K562 (cell line): ENCODE measurements around the gene FKRP. TPM values are rescaled to one million over a fixed set of nuclear protein-coding genes. Genes with fewer than 3 reads are reported as not detected.
A peak's percentile ranks its signal among the peaks of the same experiment; 100 is the strongest.

Experiments
- COPS2 ChIP-seq: fragments of 450-650 bp; conservative IDR thresholded peaks from 2 replicates; pipeline ENCODE4 v1.6.1; 2016; ENCODE audit warnings: mild to moderate bottlenecking, moderate library complexity
- ETV5 ChIP-seq: sonication (generic); formaldehyde crosslinking; IDR thresholded peaks from 2 replicates; pipeline ENCODE4 v1.4.0; 2020; ENCODE audit warnings: low read depth, mild to moderate bottlenecking, missing genetic modification reagents
- HES1 ChIP-seq: fragments of 450-650 bp; IDR thresholded peaks from 2 replicates; pipeline ENCODE4 v1.6.1; 2016; ENCODE audit warnings: low read depth, mild to moderate bottlenecking, moderate library complexity
- HMGN3 ChIP-seq: IDR thresholded peaks from 2 replicates; pipeline ENCODE4 v1.6.1; 2011; ENCODE audit warnings: borderline replicate concordance, low read depth, mild to moderate bottlenecking, mixed read lengths, low read length; ENCODE audit not compliant: insufficient read length; ENCODE audit errors: extremely low read depth
- ID3 ChIP-seq, 2 experiments: fragments of 250-450 bp in 1 of 2; fragments of 450-650 bp in 1 of 2; sonication (Bioruptor Pico) in 1 of 2; IDR thresholded peaks; 2 replicates each; pipeline versions ENCODE4 v1.6.1 to v1.8.0; 2016 to 2021; ENCODE audit warnings: mild to moderate bottlenecking in 2 of 2, moderate library complexity in 2 of 2, missing compliant biosample characterization in 1 of 2, missing genetic modification characterization in 1 of 2
- NFRKB ChIP-seq: fragments of 450-650 bp; IDR thresholded peaks from 2 replicates; pipeline ENCODE4 v1.6.1; 2016; ENCODE audit warnings: low read depth
- SMARCE1 ChIP-seq: fragments of 450-650 bp; IDR thresholded peaks from 2 replicates; pipeline ENCODE4 v1.7.1; 2016; ENCODE audit warnings: mild to moderate bottlenecking
- TCF3 ChIP-seq: sonication (generic); formaldehyde crosslinking; IDR thresholded peaks from 2 replicates; pipeline ENCODE4 v1.4.0; 2020; ENCODE audit warnings: mild to moderate bottlenecking, missing genetic modification reagents
- THRA ChIP-seq: fragments of 450-650 bp; IDR thresholded peaks from 2 replicates; pipeline ENCODE4 v1.6.1; 2017; ENCODE audit warnings: mild to moderate bottlenecking, moderate library complexity
- ZNF445 ChIP-seq: fragments of 250-450 bp; sonication (Bioruptor Pico); IDR thresholded peaks from 2 replicates; pipeline ENCODE4 v1.4.0; 2020; ENCODE audit warnings: low read depth, mild to moderate bottlenecking, moderate library complexity
- ZNF561 ChIP-seq: fragments of 450-650 bp; formaldehyde crosslinking; conservative IDR thresholded peaks from 2 replicates; pipeline ENCODE4 v1.4.0; 2020; ENCODE audit warnings: mild to moderate bottlenecking, moderate library complexity
- polyA plus RNA-seq, 8 experiments: library from polyadenylated mRNA; depleted of rRNA in 4 of 8; stranded (reverse) in 5 of 8; unstranded in 3 of 8; fragments of >200 nt; fragmentation: Nextera tagmentation in 2 of 8; fragmentation: Illumina TruSeq in 1 of 8; extraction: Ambion mirVana in 2 of 8; extraction: Trizol in 1 of 8; gene quantifications; 2 replicates each; pipeline versions ENCODE4 v1.2.1 to v1.2.3, GENCODE V29; 2011 to 2014; ENCODE audit warnings: inconsistent platforms in 1 of 8, missing spikeins in 1 of 8
- total RNA-seq, 7 experiments: library from RNA; depleted of rRNA in 6 of 7; stranded (reverse); fragments of >200 nt in 6 of 7; fragmentation: Illumina TruSeq in 2 of 7; extraction: Trizol in 2 of 7; gene quantifications; 2 replicates each; pipeline versions ENCODE4 v1.2.1 to v1.2.3, GENCODE V29; 2011 to 2021; ENCODE audit warnings: low replicate concordance in 1 of 7
- TF ChIP-seq, protein P1 (sequence below): fragments of 250-450 bp; sonication (Bioruptor Pico); IDR thresholded peaks from 2 replicates; pipeline ENCODE4 v1.4.0; 2020; ENCODE audit warnings: mild to moderate bottlenecking
- TF ChIP-seq, protein P2 (sequence below), 2 experiments: fragments of 450-650 bp; IDR thresholded peaks; 2 replicates each; pipeline ENCODE4 v1.6.1; 2016; ENCODE audit warnings: mild to moderate bottlenecking in 2 of 2, borderline replicate concordance in 1 of 2, low read depth in 1 of 2, moderate library complexity in 1 of 2

The FKRP gene
- total and polyA plus RNA-seq, 9 of the 15 experiments (the other 6 are each of a cell fraction or from before 2014, with no cell fraction given) = 0.68 to 16.1 (median 6.5) TPM

DNA sequence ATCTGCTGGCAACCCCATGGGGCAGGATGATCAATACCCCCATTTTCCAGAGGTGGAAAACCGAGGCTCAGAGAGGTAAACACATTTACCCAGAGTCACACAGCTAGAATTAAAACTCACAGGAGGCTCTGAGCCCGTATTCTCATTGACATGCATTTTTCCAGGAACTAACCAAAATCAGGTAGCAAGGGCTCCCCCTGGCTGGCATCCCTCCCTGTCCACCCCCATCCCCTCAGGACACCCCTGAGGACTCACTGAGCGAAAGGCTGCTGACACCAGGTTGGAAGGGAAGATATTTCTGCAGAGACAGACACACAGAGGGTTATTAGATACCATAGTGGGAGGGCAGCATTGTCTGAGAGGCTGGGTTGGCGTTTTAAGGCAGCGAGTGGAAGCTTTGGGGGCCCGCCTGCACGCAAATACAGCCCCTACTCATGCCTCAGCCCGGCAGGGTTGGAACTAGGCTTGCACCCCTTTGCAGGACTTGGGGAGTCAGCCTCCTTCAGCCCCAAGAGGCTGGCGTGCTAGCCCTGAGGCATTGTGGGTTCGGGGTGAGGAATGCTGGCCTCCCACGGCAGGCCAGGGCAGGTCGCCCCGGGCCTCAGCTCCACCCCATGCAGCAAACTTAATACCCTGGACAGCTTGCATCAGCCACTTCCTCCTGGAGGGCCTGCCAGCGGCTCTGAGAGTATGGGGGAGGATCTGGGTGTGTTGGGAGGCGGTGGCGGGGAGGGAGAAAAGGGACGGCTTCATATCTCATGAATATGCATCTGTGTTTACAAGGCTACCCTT, 38.6 kb downstream of the FKRP start (continued):
- TF ChIP-seq HES1 (no peak), HMGN3 (peak; percentile 89), ID3 (CRISPR knock-in tag; IDR thresholded peaks at IDR 0.05) (no peak), ID3 (tag; IDR thresholded peaks at IDR 0.05) (no peak; the same call in 1 of the 2 replicates), ZNF445 (CRISPR knock-in tag) (no peak), ETV5 (CRISPR knock-in tag) (peak; percentile 45), TCF3 (peak; percentile 46), ZNF561 (CRISPR knock-in tag) (no peak), NFRKB (peak; percentile 57; the same call in 1 of the 2 replicates), COPS2 (no peak), THRA (no peak), SMARCE1 (0 out of 2 replicates have a peak, but pooled peaks have one; percentile 37)
- TF ChIP-seq, protein P1, sequence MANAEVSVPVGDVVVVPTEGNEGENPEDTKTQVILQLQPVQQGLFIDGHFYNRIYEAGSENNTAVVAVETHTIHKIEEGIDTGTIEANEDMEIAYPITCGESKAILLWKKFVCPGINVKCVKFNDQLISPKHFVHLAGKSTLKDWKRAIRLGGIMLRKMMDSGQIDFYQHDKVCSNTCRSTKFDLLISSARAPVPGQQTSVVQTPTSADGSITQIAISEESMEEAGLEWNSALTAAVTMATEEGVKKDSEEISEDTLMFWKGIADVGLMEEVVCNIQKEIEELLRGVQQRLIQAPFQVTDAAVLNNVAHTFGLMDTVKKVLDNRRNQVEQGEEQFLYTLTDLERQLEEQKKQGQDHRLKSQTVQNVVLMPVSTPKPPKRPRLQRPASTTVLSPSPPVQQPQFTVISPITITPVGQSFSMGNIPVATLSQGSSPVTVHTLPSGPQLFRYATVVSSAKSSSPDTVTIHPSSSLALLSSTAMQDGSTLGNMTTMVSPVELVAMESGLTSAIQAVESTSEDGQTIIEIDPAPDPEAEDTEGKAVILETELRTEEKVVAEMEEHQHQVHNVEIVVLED (CRISPR knock-in tag) = peak; percentile 6; the same call in 1 of the 2 replicates
- TF ChIP-seq, protein P2, sequence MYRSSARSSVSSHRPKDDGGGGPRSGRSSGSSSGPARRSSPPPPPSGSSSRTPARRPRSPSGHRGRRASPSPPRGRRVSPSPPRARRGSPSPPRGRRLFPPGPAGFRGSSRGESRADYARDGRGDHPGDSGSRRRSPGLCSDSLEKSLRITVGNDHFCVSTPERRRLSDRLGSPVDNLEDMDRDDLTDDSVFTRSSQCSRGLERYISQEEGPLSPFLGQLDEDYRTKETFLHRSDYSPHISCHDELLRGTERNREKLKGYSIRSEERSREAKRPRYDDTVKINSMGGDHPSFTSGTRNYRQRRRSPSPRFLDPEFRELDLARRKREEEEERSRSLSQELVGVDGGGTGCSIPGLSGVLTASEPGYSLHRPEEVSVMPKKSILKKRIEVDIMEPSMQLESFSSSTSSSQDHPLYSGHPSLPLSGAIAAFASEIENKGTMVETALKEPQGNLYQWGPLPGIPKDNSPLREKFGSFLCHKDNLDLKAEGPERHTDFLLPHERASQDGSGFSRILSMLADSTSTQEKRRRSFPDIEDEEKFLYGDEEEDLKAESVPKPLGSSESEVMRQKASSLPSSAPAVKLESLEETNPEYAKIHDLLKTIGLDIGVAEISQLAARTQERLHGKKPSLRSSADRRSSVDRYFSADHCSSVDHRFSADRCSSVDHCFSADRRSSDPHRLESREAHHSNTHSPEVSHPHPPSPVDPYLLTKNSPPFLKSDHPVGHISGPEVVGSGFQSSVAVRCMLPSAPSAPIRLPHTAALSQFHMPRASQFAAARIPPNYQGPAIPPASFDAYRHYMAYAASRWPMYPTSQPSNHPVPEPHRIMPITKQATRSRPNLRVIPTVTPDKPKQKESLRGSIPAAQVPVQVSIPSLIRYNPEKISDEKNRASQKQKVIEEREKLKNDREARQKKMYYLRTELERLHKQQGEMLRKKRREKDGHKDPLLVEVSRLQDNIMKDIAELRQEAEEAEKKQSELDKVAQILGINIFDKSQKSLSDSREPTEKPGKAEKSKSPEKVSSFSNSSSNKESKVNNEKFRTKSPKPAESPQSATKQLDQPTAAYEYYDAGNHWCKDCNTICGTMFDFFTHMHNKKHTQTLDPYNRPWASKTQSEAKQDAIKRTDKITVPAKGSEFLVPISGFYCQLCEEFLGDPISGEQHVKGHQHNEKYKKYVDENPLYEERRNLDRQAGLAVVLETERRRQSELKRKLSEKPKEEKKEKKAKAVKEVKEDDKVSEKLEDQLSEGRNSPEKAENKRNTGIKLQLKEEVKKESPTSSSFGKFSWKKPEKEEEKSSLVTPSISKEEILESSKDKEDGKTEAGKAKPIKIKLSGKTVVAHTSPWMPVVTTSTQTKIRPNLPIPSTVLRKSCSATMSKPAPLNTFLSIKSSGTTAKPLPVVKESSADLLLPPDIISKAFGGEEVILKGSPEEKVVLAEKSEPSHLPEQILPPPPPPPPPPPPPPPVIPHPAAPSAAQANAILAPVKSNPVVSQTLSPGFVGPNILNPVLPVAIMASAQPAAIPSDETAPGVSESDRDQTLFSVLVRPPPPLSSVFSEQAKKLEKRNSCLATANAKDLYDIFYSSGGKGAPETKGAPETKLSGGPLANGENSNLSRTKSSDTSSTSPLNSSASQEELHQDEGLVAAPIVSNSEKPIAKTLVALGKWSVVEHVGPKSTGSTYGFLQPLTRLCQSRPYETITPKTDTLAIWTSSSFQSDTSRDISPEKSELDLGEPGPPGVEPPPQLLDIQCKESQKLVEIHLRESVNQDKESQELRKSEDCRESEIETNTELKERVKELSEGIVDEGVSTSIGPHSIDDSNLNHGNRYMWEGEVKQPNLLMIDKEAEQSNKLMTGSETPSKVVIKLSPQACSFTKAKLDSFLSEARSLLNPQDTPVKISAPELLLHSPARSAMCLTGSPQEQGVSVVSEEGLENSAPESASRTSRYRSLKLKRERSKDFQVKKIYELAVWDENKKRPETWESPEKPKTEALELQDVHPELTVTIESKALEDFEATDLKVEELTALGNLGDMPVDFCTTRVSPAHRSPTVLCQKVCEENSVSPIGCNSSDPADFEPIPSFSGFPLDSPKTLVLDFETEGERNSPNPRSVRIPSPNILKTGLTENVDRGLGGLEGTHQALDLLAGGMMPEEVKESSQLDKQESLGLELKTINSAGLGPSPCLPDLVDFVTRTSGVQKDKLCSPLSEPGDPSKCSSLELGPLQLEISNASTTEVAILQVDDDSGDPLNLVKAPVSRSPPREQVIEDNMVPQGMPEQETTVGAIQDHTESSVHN (IDR thresholded peaks at IDR 0.05; ENCODE audit: borderline replicate concordance in 1 of 2, low read depth in 1 of 2) = peak in 1 of 2 experiments; percentile 64; a peak in 1 of 4 replicates
